HCT116 (cell line): ENCODE results near the gene RNF126.

Source experiments
- CBX3 ChIP-seq: IDR thresholded peaks from 2 replicates; pipeline ENCODE4 v1.6.1; 2012; ENCODE audit warnings: low read depth
- CEBPB ChIP-seq: IDR thresholded peaks from 2 replicates; pipeline ENCODE4 v1.6.1; 2012; ENCODE audit warnings: low read depth
- EZH2 ChIP-seq: fragments of 200-600 bp; sonication (generic); IDR thresholded peaks from 2 replicates; pipeline ENCODE4 v1.6.1; 2017; ENCODE audit warnings: antibody characterized with exemption, mixed run types
- POLR2A ChIP-seq: IDR thresholded peaks from 2 replicates; pipeline ENCODE4 v1.7.0; 2011; ENCODE audit warnings: borderline replicate concordance; ENCODE audit not compliant: insufficient read depth, insufficient read length; ENCODE audit errors: extremely low read depth
- POLR2AphosphoS5 ChIP-seq: IDR thresholded peaks from 2 replicates; pipeline ENCODE4 v1.6.1; 2011; ENCODE audit warnings: mild to moderate bottlenecking, low read depth, low read length, moderate library complexity
- RAD21 ChIP-seq: IDR thresholded peaks from 2 replicates; pipeline ENCODE4 v1.6.1; 2012; ENCODE audit warnings: low read depth, mild to moderate bottlenecking
- ZNF274 ChIP-seq: fragments of 200-500 bp; sonication (Bioruptor generic); IDR thresholded peaks from 2 replicates; pipeline ENCODE4 v1.6.1; 2014; ENCODE audit warnings: mild to moderate bottlenecking, low read depth, low read length, inconsistent platforms
- TF ChIP-seq, protein P1 (sequence below): IDR thresholded peaks from 2 replicates; pipeline ENCODE4 v1.6.1; 2012; ENCODE audit warnings: low read depth
- TF ChIP-seq, protein P2 (sequence below), 3 experiments: fragments of 200-600 bp in 1 of 3; sonication (generic) in 1 of 3; IDR thresholded peaks in 2 of 3; conservative IDR thresholded peaks in 1 of 3; 2 replicates each; pipeline ENCODE4 v1.5.1; 2012 to 2017; ENCODE audit warnings: low read depth in 2 of 3, low read length in 2 of 3, antibody characterized with exemption in 1 of 3, borderline replicate concordance in 1 of 3, control low read depth in 1 of 3, mild to moderate bottlenecking in 1 of 3, mixed read lengths in 1 of 3, mixed run types in 1 of 3, moderate library complexity in 1 of 3; ENCODE audit not compliant: insufficient read depth in 1 of 3
- TF ChIP-seq, protein P3 (sequence below): IDR thresholded peaks from 2 replicates; pipeline ENCODE4 v1.6.1; 2012

DNA sequence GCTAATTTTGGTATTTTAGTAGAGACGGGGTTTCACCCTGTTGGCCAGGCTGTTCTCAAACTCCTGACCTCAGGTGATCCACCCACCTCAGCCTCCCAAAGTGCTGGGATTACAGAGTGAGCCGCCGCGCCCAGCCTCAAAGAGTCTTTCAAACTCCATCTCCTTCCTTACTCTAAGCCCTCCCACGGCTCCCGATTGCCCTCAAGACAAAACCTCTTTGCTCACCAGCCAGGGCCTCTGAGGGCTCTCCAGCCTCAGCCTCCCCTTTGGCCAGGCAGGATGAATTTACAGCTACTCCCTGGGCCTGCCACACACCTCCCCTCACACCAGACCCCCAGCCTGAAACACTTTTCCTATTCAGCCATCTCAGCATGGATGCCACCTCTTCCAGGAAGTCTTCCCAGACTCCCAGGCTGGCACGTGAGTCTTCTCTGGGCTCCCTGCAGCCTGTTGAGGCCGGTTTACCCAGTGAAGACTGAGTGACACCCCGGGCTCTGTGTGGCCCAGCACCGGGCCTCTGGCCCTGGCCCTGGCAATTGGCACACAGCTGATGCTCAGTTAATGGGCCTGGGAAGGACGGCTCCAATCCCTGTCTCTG lies 24.7 kb upstream of the RNF126 start:
- TF ChIP-seq POLR2AphosphoS5 (no peak), RAD21 (no peak), EZH2 (no peak), CEBPB (no peak), ZNF274 (no peak), CBX3 (no peak), POLR2A (no peak)
- TF ChIP-seq, protein P1, sequence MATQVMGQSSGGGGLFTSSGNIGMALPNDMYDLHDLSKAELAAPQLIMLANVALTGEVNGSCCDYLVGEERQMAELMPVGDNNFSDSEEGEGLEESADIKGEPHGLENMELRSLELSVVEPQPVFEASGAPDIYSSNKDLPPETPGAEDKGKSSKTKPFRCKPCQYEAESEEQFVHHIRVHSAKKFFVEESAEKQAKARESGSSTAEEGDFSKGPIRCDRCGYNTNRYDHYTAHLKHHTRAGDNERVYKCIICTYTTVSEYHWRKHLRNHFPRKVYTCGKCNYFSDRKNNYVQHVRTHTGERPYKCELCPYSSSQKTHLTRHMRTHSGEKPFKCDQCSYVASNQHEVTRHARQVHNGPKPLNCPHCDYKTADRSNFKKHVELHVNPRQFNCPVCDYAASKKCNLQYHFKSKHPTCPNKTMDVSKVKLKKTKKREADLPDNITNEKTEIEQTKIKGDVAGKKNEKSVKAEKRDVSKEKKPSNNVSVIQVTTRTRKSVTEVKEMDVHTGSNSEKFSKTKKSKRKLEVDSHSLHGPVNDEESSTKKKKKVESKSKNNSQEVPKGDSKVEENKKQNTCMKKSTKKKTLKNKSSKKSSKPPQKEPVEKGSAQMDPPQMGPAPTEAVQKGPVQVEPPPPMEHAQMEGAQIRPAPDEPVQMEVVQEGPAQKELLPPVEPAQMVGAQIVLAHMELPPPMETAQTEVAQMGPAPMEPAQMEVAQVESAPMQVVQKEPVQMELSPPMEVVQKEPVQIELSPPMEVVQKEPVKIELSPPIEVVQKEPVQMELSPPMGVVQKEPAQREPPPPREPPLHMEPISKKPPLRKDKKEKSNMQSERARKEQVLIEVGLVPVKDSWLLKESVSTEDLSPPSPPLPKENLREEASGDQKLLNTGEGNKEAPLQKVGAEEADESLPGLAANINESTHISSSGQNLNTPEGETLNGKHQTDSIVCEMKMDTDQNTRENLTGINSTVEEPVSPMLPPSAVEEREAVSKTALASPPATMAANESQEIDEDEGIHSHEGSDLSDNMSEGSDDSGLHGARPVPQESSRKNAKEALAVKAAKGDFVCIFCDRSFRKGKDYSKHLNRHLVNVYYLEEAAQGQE: no peak
- TF ChIP-seq, protein P2, sequence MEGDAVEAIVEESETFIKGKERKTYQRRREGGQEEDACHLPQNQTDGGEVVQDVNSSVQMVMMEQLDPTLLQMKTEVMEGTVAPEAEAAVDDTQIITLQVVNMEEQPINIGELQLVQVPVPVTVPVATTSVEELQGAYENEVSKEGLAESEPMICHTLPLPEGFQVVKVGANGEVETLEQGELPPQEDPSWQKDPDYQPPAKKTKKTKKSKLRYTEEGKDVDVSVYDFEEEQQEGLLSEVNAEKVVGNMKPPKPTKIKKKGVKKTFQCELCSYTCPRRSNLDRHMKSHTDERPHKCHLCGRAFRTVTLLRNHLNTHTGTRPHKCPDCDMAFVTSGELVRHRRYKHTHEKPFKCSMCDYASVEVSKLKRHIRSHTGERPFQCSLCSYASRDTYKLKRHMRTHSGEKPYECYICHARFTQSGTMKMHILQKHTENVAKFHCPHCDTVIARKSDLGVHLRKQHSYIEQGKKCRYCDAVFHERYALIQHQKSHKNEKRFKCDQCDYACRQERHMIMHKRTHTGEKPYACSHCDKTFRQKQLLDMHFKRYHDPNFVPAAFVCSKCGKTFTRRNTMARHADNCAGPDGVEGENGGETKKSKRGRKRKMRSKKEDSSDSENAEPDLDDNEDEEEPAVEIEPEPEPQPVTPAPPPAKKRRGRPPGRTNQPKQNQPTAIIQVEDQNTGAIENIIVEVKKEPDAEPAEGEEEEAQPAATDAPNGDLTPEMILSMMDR (IDR thresholded peaks at IDR 0.05 in 2 of 3, conservative IDR thresholded peaks at IDR 0.05 in 1 of 3; ENCODE audit: borderline replicate concordance in 1 of 3, insufficient read depth in 1 of 3, low read depth in 2 of 3, low read length in 2 of 3): no peak
- TF ChIP-seq, protein P3, sequence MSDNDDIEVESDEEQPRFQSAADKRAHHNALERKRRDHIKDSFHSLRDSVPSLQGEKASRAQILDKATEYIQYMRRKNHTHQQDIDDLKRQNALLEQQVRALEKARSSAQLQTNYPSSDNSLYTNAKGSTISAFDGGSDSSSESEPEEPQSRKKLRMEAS: no peak
